CD8-positive, alpha-beta memory T cell (primary cell): ENCODE results near the gene PROCA1. TPM values are rescaled to one million over a fixed set of nuclear protein-coding genes. Genes with fewer than 3 reads are reported as not detected.
A peak's percentile ranks its signal among the peaks of the same experiment; 100 is the strongest.

ENCODE experiments used
- CTCF ChIA-PET: fragments of 350-600 bp; sonication (Branson Sonifier 250); formaldehyde crosslinking; loops from one replicate; lab custom pipeline; 2021; ENCODE audit warnings: antibody characterized with exemption; lab: Charles Lee
- POLR2A ChIA-PET: fragments of 350-600 bp; sonication (Branson Sonifier 250); formaldehyde crosslinking; loops from one replicate; lab custom pipeline; 2021; ENCODE audit warnings: antibody characterized with exemption; lab: Charles Lee
- DNase-seq, 5 donors: peaks; one replicate each; pipeline versions ENCODE4 v3.0.0 to v3.0.0-alpha.2; 2020 to 2022; ENCODE audit warnings: mixed read lengths in 1 of 5
- H3K27ac ChIP-seq: one replicate; pipeline ENCODE4 v1.7.0; 2013; ENCODE audit warnings: low read depth, mild to moderate bottlenecking, low read length, moderate library complexity
- H3K27me3 ChIP-seq: 2 replicates; pipeline ENCODE4 v1.7.0; 2013; ENCODE audit warnings: low read length, mild to moderate bottlenecking; ENCODE audit not compliant: insufficient read depth, poor library complexity, severe bottlenecking
- H3K36me3 ChIP-seq: 2 replicates; pipeline ENCODE4 v1.7.0; 2013; ENCODE audit warnings: mild to moderate bottlenecking, low read length, moderate library complexity; ENCODE audit not compliant: insufficient read depth
- H3K4me1 ChIP-seq: 2 replicates; pipeline ENCODE4 v1.7.0; 2013; ENCODE audit warnings: mild to moderate bottlenecking, low read length, moderate library complexity; ENCODE audit not compliant: insufficient read depth
- H3K4me3 ChIP-seq: 2 replicates; pipeline ENCODE4 v1.7.0; 2013; ENCODE audit warnings: mild to moderate bottlenecking, low read length
- H3K9me3 ChIP-seq: 2 replicates; pipeline ENCODE4 v1.7.0; 2013; ENCODE audit warnings: mild to moderate bottlenecking, low read length
- H3K27ac Mint-ChIP-seq, 8 donors: one replicate each; pipeline ENCODE4 v1.8.0; 2020 to 2021; ENCODE audit warnings: mixed read lengths in 8 of 8, mild to moderate bottlenecking in 6 of 8, inconsistent platforms in 3 of 8, moderate library complexity in 3 of 8
- H3K27me3 Mint-ChIP-seq, 2 donors: one replicate each; pipeline ENCODE4 v1.8.0; 2020 to 2021; ENCODE audit warnings: mixed read lengths in 2 of 2, mild to moderate bottlenecking in 1 of 2, moderate library complexity in 1 of 2
- H3K36me3 Mint-ChIP-seq, 3 donors: one replicate each; pipeline ENCODE4 v1.8.0; 2020 to 2021; ENCODE audit warnings: mixed read lengths in 3 of 3, inconsistent platforms in 1 of 3, mild to moderate bottlenecking in 1 of 3
- H3K4me1 Mint-ChIP-seq, 3 donors: one replicate each; pipeline ENCODE4 v1.8.0; 2020 to 2021; ENCODE audit warnings: mixed read lengths in 3 of 3, inconsistent platforms in 1 of 3, mild to moderate bottlenecking in 1 of 3
- H3K4me3 Mint-ChIP-seq, 7 donors: one replicate each; pipeline ENCODE4 v1.8.0; 2020 to 2021; ENCODE audit warnings: mixed read lengths in 7 of 7, mild to moderate bottlenecking in 6 of 7, moderate library complexity in 4 of 7, inconsistent platforms in 2 of 7
- H3K9me3 Mint-ChIP-seq, 5 donors: one replicate each; pipeline ENCODE4 v1.8.0; 2020 to 2022; ENCODE audit warnings: mixed read lengths in 5 of 5, mild to moderate bottlenecking in 3 of 5, moderate library complexity in 2 of 5, inconsistent platforms in 1 of 5
- polyA plus RNA-seq: library from polyadenylated mRNA; unstranded; fragments of 300-500 nt; fragmentation: Illumina TruSeq; gene quantifications from one replicate; pipeline ENCODE4 v1.2.3, GENCODE V29; 2021
- total RNA-seq, 2 experiments: library from RNA; stranded (reverse); gene quantifications; one replicate each; pipeline ENCODE4 v1.2.3, GENCODE V29; 2021

Gene PROCA1
- total and polyA plus RNA-seq, 3 experiments from 2014 or later: 1.2 to 4.9 (median 4.7) TPM

DNA sequence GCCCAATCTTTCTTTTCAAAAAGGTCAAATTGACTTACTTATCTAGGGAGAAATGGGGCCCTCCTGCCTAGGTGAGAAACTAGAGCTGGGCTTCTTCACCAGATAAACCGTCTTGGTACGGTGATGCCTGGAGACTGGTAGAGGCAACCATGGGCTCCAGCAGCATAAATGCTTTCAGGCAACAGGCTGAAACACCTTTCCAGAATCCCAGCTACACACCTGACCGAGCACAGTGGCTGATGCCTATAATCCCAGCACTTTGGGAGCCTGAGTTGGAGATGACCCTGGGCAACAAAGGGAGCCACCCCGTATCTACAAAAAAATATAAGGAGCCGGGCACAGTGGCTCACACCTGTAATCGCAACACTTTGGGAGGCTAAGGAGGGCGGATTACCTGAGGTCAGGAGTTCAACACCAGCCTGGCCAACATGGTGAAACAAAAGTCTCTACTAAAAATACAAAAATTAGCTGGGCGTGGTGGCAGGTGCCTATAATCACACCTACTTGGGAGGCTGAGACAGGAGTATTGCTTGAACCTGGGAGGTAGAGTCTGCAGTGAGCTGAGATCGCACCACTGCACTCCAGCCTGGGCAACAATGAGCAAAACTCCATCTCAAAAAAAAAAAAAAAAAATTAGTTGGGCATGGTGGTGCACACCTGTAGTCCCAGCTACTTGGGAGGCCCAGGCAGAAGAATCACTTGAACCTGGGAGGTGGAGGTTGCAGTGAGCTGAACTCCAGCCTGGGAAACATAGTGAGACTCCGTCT is 40.1 kb upstream of the PROCA1 start:
- peaks cover 7% of the 10 kb centered on the region for H3K4me1 ChIP-seq
- no peaks in the 10 kb centered on the region for H3K36me3 ChIP-seq
- Mint-ChIP-seq H3K27me3 (no peaks in the 10 kb centered on the region), H3K36me3 (peaks cover 0 to 28% (median 0%) of the 10 kb centered on the region in 3 donors), H3K4me3 (no peak overlapping the region), H3K9me3 (no peaks in the 10 kb centered on the region), H3K4me1 (peaks cover 2 to 9% (median 3%) of the 10 kb centered on the region in 3 donors), H3K27ac (no peak overlapping the region)
- DNase-seq: no peak
- H3K27me3 ChIP-seq: no peaks in the 10 kb centered on the region
- POLR2A ChIA-PET: interaction anchor here (0.8 to 9.2 kb wide), 3 partner anchors 24 to 200 kb away, joined by 3 to 128 read pairs (median 4); partner anchors contain the start of genes NEK8, PROCA1 and TLCD1
- H3K27ac ChIP-seq: no peak overlapping the region
- no peaks in the 10 kb centered on the region for H3K9me3 ChIP-seq
- H3K4me3 ChIP-seq: no peak overlapping the region
- CTCF ChIA-PET: interaction anchor here (1.2 to 17.0 kb wide), 5 partner anchors 12 to 202 kb away, joined by 4 to 579 read pairs (median 6); partner anchors contain the start of genes NEK8, RPL23A and TLCD1

- DNase-seq: peak; percentile 81 to 91 (median 84)
- Histone ChIP-seq H3K27ac (no peak overlapping the region), H3K36me3 (no peaks in the 10 kb centered on the region), H3K4me3 (no peak overlapping the region), H3K9me3 (no peaks in the 10 kb centered on the region), H3K4me1 (peaks cover 19% of the 10 kb centered on the region), H3K27me3 (no peaks in the 10 kb centered on the region)
- Mint-ChIP-seq H3K9me3 (no peaks in the 10 kb centered on the region), H3K4me1 (peaks cover 3 to 21% (median 11%) of the 10 kb centered on the region in 3 donors), H3K36me3 (peaks cover 0 to 23% (median 0%) of the 10 kb centered on the region in 3 donors), H3K27ac (peak overlapping the region in 4 of 8 donors; percentile 33 to 86 (median 58)), H3K4me3 (peak overlapping the region in 1 of 7 donors; percentile 60), H3K27me3 (no peaks in the 10 kb centered on the region)
- CTCF ChIA-PET: interaction anchor here (0.6 to 17.0 kb wide), 14 partner anchors 10 to 670 kb away, joined by 3 to 579 read pairs (median 4); partner anchors contain the start of genes NEK8, PROCA1, RPL23A and TLCD1
- POLR2A ChIA-PET: interaction anchor here (0.6 to 9.2 kb wide), 7 partner anchors 23 to 201 kb away, joined by 3 to 128 read pairs (median 4); partner anchors contain the start of genes NEK8, RPL23A and TLCD1
Observed at GRCh38 chr17:28750178-28751047, 38.7 kb upstream of the PROCA1 start.

DNA sequence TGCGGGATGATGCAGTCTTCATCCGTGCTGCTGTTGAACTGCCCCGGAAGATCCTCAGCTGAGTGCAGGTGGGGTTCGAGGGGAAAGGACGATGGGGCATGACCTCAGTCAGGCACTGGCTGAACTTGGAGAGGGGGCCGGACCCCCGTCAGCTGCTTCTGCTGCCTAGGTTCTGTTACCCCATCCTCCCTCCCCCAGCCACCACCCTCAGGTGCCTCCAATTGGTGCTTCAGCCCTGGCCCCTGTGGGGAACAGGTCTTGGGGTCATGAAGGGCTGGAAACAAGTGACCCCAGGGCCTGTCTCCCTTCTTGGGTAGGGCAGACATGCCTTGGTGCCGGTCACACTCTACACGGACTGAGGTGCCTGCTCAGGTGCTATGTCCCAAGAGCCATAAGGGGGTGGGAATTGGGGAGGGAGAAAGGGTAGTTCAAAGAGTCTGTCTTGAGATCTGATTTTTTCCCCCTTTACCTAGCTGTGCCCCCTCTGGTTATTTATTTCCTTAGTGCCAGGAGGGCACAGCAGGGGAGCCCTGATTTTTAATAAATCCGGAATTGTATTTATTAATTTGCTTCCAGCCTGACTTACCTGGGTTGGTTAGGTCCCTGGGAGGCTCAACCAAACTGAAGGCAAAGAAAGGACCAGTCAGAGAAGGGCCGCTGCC is 38.0 kb upstream of the PROCA1 start:
- Histone ChIP-seq H3K9me3 (no peaks in the 10 kb centered on the region), H3K36me3 (no peaks in the 10 kb centered on the region), H3K27ac (no peak overlapping the region), H3K4me3 (no peak overlapping the region), H3K4me1 (peaks cover 27% of the 10 kb centered on the region), H3K27me3 (no peaks in the 10 kb centered on the region)
- DNase-seq: no peak
- CTCF ChIA-PET: interaction anchor here (0.6 to 17.0 kb wide), 12 partner anchors 9 to 670 kb away, joined by 3 to 579 read pairs (median 4); partner anchors contain the start of genes NEK8, PROCA1, RPL23A and SDF2
- Mint-ChIP-seq H3K27ac (peak overlapping the region in 3 of 8 donors; percentile 33 to 86 (median 42)), H3K4me1 (peaks cover 3 to 28% (median 15%) of the 10 kb centered on the region in 3 donors), H3K36me3 (peaks cover 0 to 23% (median 0%) of the 10 kb centered on the region in 3 donors), H3K27me3 (no peaks in the 10 kb centered on the region), H3K9me3 (no peaks in the 10 kb centered on the region), H3K4me3 (peak overlapping the region in 1 of 7 donors; percentile 60)
- POLR2A ChIA-PET: interaction anchor here (0.6 to 9.2 kb wide), 6 partner anchors 22 to 200 kb away, joined by 3 to 128 read pairs (median 4); partner anchors contain the start of genes NEK8, RPL23A and TLCD1

DNA sequence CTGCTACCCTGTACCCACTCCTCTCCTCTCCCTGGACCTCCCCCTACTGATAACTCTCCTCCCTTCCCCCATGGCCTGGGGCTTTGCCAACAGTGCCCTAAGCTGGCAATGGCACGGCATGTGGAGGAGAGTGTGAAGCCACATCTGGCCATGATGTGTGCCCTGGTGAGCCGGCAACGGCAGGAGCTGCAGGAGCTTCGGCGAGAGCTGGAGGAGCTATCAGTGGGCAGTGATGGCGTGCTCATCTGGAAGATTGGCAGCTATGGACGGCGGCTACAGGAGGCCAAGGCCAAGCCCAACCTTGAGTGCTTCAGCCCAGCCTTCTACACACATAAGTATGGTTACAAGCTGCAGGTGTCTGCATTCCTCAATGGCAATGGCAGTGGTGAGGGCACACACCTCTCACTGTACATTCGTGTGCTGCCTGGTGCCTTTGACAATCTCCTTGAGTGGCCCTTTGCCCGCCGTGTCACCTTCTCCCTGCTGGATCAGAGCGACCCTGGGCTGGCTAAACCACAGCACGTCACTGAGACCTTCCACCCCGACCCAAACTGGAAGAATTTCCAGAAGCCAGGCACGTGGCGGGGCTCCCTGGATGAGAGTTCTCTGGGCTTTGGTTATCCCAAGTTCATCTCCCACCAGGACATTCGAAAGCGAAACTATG is 37.3 kb upstream of the PROCA1 start:
- Mint-ChIP-seq H3K27me3 (no peaks in the 10 kb centered on the region), H3K36me3 (peaks cover 0 to 26% (median 0%) of the 10 kb centered on the region in 3 donors), H3K4me3 (no peak overlapping the region), H3K4me1 (peaks cover 3 to 31% (median 17%) of the 10 kb centered on the region in 3 donors), H3K27ac (peak overlapping the region in 3 of 8 donors; percentile 27 to 72 (median 36)), H3K9me3 (no peaks in the 10 kb centered on the region)
- Histone ChIP-seq H3K36me3 (no peaks in the 10 kb centered on the region), H3K9me3 (no peaks in the 10 kb centered on the region), H3K4me3 (no peak overlapping the region), H3K27me3 (no peaks in the 10 kb centered on the region), H3K27ac (no peak overlapping the region), H3K4me1 (peaks cover 30% of the 10 kb centered on the region)
- POLR2A ChIA-PET: interaction anchor here (1.0 to 9.2 kb wide), 3 partner anchors 21 to 130 kb away, joined by 3 to 128 read pairs (median 6); partner anchors contain the start of genes NEK8, RPL23A and TLCD1
- no peak for DNase-seq
- CTCF ChIA-PET: interaction anchor here (1.0 to 17.0 kb wide), 9 partner anchors 8 to 368 kb away, joined by 3 to 579 read pairs (median 6); partner anchors contain the start of genes NEK8, RPL23A, SDF2 and SUPT6H

DNA sequence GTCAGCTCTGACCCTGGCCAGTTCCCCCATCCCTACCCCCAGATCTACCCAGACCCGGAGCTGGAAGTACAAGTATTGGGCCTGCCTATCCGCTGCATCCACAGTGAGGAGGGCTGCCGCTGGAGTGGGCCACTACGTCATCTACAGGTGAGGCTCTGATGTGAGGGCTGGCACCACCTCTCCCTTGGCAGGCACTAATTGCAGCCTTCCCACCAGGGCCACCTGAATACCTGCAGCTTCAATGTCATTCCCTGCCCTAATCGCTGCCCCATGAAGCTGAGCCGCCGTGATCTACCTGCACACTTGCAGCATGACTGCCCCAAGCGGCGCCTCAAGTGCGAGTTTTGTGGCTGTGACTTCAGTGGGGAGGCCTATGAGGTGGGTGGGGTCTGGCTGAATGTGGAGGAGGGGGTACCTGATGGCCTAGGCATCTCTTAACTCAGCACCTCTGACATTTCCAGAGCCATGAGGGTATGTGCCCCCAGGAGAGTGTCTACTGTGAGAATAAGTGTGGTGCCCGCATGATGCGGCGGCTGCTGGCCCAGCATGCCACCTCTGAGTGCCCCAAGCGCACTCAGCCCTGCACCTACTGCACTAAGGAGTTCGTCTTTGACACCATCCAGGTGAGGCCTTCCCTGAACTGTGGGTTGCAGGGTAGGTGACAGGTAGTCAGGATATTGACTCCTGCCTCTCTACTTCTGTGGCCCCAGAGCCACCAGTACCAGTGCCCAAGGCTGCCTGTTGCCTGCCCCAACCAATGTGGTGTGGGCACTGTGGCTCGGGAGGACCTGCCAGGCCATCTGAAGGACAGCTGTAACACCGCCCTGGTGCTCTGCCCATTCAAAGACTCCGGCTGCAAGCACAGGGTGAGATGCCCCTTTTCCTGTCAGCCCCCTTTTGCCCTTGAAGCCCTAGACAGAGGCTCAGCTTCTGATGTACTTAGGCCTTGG is 36.4 kb upstream of the PROCA1 start:
- peaks cover 0 to 26% (median 0%) of the 10 kb centered on the region in 3 donors for H3K36me3 Mint-ChIP-seq
- POLR2A ChIA-PET: interaction anchor here (9.2 kb wide), 1 partner anchor 20 kb away, joined by 128 read pairs; the partner anchor contains the start of genes NEK8 and TLCD1

More for the DNA sequence above, 36.4 kb upstream of the PROCA1 start:
- Histone ChIP-seq H3K4me3 (no peak overlapping the region), H3K27ac (no peak overlapping the region), H3K27me3 (no peaks in the 10 kb centered on the region), H3K4me1 (peaks cover 35% of the 10 kb centered on the region), H3K9me3 (no peaks in the 10 kb centered on the region), H3K36me3 (no peaks in the 10 kb centered on the region)
- H3K27ac Mint-ChIP-seq: peak overlapping the region in 5 of 8 donors; percentile 5 to 76 (median 31)
- CTCF ChIA-PET: interaction anchor here (1.0 to 17.0 kb wide), 3 partner anchors 16 to 86 kb away, joined by 3 to 579 read pairs (median 49); partner anchors contain the start of genes NEK8, RPL23A, SDF2 and SUPT6H
- DNase-seq: no peak
- H3K4me1 Mint-ChIP-seq: peaks cover 3 to 33% (median 17%) of the 10 kb centered on the region in 3 donors
- H3K4me3 Mint-ChIP-seq: no peak overlapping the region
- H3K27me3 Mint-ChIP-seq: no peaks in the 10 kb centered on the region
- H3K9me3 Mint-ChIP-seq: no peaks in the 10 kb centered on the region
